ENCODE results near the gene HTR3D. TPM values are rescaled to one million over a fixed set of nuclear protein-coding genes. Genes with fewer than 3 reads are reported as not detected.

The HTR3D gene
- total and polyA plus RNA-seq, 2 of the 4 experiments (the other 2 are of a cell fraction), result not detected

DNA sequence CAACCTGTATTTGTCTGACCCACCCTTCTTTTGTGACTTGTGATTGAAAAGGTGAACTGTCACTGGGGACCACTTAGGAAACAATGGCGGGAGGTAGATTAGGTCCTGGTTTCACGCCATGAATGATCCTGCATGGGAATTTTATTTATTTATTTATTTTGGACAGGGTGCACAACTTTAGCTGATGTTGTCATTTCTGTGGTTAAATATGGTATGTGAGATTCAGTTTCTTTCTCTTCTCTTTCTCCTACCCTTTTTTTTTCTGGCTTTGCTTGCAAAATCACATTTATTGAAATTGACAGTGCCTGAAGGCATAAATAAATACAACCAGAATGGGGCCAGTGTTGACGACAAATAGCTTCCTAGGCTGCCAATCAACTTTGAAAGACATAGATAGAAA lies 47.3 kb downstream of the HTR3D start:
- H2AK9ac ChIP-seq (replicated peaks; ENCODE audit: low read depth, low read length, poor library complexity), result no peak overlapping the region
- no peaks in the 10 kb centered on the region for H3K79me1 ChIP-seq (ENCODE audit: low read depth in 1 of 2, low read length in 2 of 2)
- H2BK120ac ChIP-seq (ENCODE audit: low read depth, low read length), result no peak overlapping the region
- no peaks in the 10 kb centered on the region for H3K9me3 ChIP-seq (ENCODE audit: control insufficient read depth, insufficient read depth, low read length)
- H3K56ac ChIP-seq (ENCODE audit: extremely low read depth, insufficient read depth, low read length), result no peak overlapping the region
- no peak overlapping the region for H3K14ac ChIP-seq (replicated peaks; ENCODE audit: low read depth, low read length)
- H3K9ac ChIP-seq (ENCODE audit: low read depth, low read length), result no peak overlapping the region
- H3K27ac ChIP-seq (ENCODE audit: insufficient read depth, low read length), result no peak overlapping the region
- in situ Hi-C loops (cut with MboI; ENCODE audit: low sequenced_read_pairs) (no loop called here), intact Hi-C loops (cut with micrococcal nuclease) (no loop called here), dilution Hi-C loops (cut with HindIII; ENCODE audit: low sequenced_read_pairs, unreplicated experiment) (no loop called here)
- H2BK20ac ChIP-seq (ENCODE audit: low read depth, low read length), result no peak overlapping the region
- no CpG with 5 or more reads among the region's 3 CpGs for WGBS, 2 experiments (ENCODE audit: extremely low coverage in 2 of 2, insufficient read length in 1 of 2)
- no peak overlapping the region for H3K4ac ChIP-seq (ENCODE audit: low read depth, low read length)
- H3K18ac ChIP-seq (ENCODE audit: low read depth, low read length), result no peak overlapping the region
- H3K36me3 ChIP-seq (ENCODE audit: control insufficient read depth, insufficient read depth, low read length), result no peaks in the 10 kb centered on the region
- H2AFZ ChIP-seq (replicated peaks; ENCODE audit: low read length, poor library complexity), result no peak overlapping the region
- no peak overlapping the region for H2AK5ac ChIP-seq (ENCODE audit: low read depth, low read length)
- no peaks in the 10 kb centered on the region for H3K4me1 ChIP-seq (ENCODE audit: control insufficient read depth, insufficient read depth, low read length)
- no TSS peak for BruUV-seq (replicated peaks)
- DNase-seq (peak; percentile 43), ATAC-seq (ENCODE audit: low read depth) (peak; percentile 64)
- H4K20me1 ChIP-seq (ENCODE audit: insufficient read depth, low read length), result no peaks in the 10 kb centered on the region
- ChIA-PET CTCF (no interaction called here), POLR2A (ENCODE audit: unreplicated experiment) (no interaction called here)
- H2BK15ac ChIP-seq (ENCODE audit: low read depth, low read length), result no peak overlapping the region
- H3K23ac ChIP-seq (ENCODE audit: low read depth, low read length), result no peak overlapping the region
- no peak for TF ChIP-seq RCOR1 (IDR thresholded peaks at IDR 0.05; ENCODE audit: insufficient replicate concordance, low read length)
- TF ChIP-seq RAD21 (IDR thresholded peaks at IDR 0.05; ENCODE audit: low read length), result no peak
- TF ChIP-seq RFX5 (IDR thresholded peaks at IDR 0.05; ENCODE audit: low read depth, low read length), result no peak
- TF ChIP-seq BHLHE40 (IDR thresholded peaks at IDR 0.05; ENCODE audit: low read depth, low read length), result no peak
- TF ChIP-seq POLR2A (IDR thresholded peaks at IDR 0.05; ENCODE audit: low read depth, low read length), result no peak
- no peak for TF ChIP-seq FOS (IDR thresholded peaks at IDR 0.05; ENCODE audit: low read depth, low read length)
- H3K4me2 ChIP-seq (ENCODE audit: low read depth, low read length), result no peak overlapping the region
- peaks cover 20% of the 10 kb centered on the region for H3K27me3 ChIP-seq (ENCODE audit: control insufficient read depth, insufficient read depth, low read length)
- H4K5ac ChIP-seq (ENCODE audit: low read depth, low read length), result no peak overlapping the region
- H4K8ac ChIP-seq (ENCODE audit: low read depth in 2 of 2, low read length in 2 of 2), result no peak overlapping the region
- H2BK5ac ChIP-seq (ENCODE audit: low read depth, low read length, poor library complexity, severe bottlenecking), result no peak overlapping the region
- no peaks in the 10 kb centered on the region for H3K9me1 ChIP-seq (ENCODE audit: insufficient read depth, low read length)
- H4K91ac ChIP-seq (ENCODE audit: insufficient read depth, low read depth, low read length), result no peak overlapping the region
- no peak overlapping the region for H3K4me3 ChIP-seq (ENCODE audit: insufficient read depth, low read depth, low read length)
